Activated CD8-positive, alpha-beta T cell treated with anti-CD3 and anti-CD28 coated beads for 36 hours (primary cell): ENCODE measurements around the gene ABI1. TPM values are rescaled to one million over a fixed set of nuclear protein-coding genes. Genes with fewer than 3 reads are reported as not detected.

ENCODE experiments used
- ATAC-seq: fragments of 200-7000 bp; cut with Tn5 transposase; one replicate; pipeline ENCODE4 v1.10.0; 2021; ENCODE audit warnings: mild to moderate bottlenecking, moderate library complexity
- CTCF ChIA-PET: fragments of 350-600 bp; sonication (Branson Sonifier 250); formaldehyde crosslinking; loops from one replicate; lab custom pipeline; 2021; ENCODE audit warnings: antibody characterized with exemption; lab: Charles Lee
- POLR2A ChIA-PET: fragments of 350-600 bp; sonication (Branson Sonifier 250); formaldehyde crosslinking; loops from one replicate; lab custom pipeline; 2021; ENCODE audit warnings: antibody characterized with exemption; lab: Charles Lee
- DNase-seq: peaks from one replicate; pipeline ENCODE4 v3.0.0-alpha.2; 2020
- H3K27ac Mint-ChIP-seq: one replicate; pipeline ENCODE4 v1.8.0; 2021; ENCODE audit warnings: mild to moderate bottlenecking, mixed read lengths
- H3K27me3 Mint-ChIP-seq: one replicate; pipeline ENCODE4 v1.8.0; 2021; ENCODE audit warnings: mixed read lengths
- H3K36me3 Mint-ChIP-seq: one replicate; pipeline ENCODE4 v1.8.0; 2021; ENCODE audit warnings: low read depth, mixed read lengths
- H3K4me1 Mint-ChIP-seq: one replicate; pipeline ENCODE4 v1.8.0; 2021; ENCODE audit warnings: low read depth, mixed read lengths
- H3K4me3 Mint-ChIP-seq: one replicate; pipeline ENCODE4 v1.8.0; 2021; ENCODE audit warnings: mild to moderate bottlenecking, moderate library complexity, mixed read lengths
- H3K9me3 Mint-ChIP-seq: one replicate; pipeline ENCODE4 v1.8.0; 2021; ENCODE audit warnings: mixed read lengths
- intact Hi-C: fragments of 100-400 bp; cut with micrococcal nuclease; formaldehyde crosslinking; loops from one replicate; pipeline ENCODE4 v1.10.0; 2022
- total RNA-seq, 2 experiments: library from RNA; stranded (reverse); gene quantifications; one replicate each; pipeline ENCODE4 v1.2.3, GENCODE V29; 2021
- TF ChIP-seq, protein P1 (sequence below): fragments of 200-600 bp; IDR thresholded peaks from one replicate; pipeline ENCODE4 v1.8.0; 2022; ENCODE audit warnings: antibody characterized with exemption, mild to moderate bottlenecking

ABI1 gene
- total RNA-seq, 2 experiments from 2014 or later = 32.4 to 37.2 TPM

DNA sequence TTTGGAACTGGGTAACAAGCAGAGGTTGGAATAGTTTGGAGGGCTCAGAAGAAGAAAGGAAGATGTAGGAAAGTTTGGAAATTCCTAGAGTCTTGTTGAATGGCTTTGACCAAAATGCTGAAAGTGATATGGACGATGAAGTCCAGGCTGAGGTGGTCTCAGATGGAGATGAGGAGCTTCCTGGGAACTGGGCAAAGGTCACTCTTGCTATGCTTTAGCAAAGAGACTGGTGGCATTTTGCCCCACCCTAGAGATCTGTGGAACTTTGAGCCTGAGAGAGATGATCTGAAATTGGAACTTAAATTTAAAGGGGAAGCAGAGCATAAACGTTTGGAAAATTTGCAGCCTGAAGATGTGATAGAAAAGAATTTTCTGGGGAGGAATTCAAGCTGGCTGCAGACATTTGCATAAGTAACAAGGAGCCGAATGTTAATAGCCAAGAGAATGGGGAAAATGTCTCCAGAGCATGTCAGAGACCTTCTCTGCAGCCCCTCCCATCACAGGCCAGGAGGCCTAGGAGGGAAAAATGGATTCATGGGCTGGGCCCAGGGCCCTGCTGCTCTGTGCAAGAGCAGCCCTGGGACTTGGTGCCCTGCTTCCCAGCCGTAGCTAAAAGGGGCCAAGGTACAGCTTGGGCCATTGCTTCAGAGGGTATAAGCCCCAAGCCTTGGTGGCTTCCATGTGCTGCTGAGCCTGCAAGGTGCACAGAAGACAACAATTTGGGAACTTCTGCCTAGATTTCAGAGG is 159.7 kb downstream of the ABI1 start:
- Mint-ChIP-seq H3K27me3 (no peaks in the 10 kb centered on the region), H3K9me3 (no peaks in the 10 kb centered on the region), H3K36me3 (peaks cover 49% of the 10 kb centered on the region), H3K27ac (no peak overlapping the region), H3K4me1 (peaks cover 28% of the 10 kb centered on the region), H3K4me3 (no peak overlapping the region)
- POLR2A ChIA-PET = no interaction called here
- CTCF ChIA-PET = no interaction called here
- no peak for DNase-seq
- TF ChIP-seq, protein P1, sequence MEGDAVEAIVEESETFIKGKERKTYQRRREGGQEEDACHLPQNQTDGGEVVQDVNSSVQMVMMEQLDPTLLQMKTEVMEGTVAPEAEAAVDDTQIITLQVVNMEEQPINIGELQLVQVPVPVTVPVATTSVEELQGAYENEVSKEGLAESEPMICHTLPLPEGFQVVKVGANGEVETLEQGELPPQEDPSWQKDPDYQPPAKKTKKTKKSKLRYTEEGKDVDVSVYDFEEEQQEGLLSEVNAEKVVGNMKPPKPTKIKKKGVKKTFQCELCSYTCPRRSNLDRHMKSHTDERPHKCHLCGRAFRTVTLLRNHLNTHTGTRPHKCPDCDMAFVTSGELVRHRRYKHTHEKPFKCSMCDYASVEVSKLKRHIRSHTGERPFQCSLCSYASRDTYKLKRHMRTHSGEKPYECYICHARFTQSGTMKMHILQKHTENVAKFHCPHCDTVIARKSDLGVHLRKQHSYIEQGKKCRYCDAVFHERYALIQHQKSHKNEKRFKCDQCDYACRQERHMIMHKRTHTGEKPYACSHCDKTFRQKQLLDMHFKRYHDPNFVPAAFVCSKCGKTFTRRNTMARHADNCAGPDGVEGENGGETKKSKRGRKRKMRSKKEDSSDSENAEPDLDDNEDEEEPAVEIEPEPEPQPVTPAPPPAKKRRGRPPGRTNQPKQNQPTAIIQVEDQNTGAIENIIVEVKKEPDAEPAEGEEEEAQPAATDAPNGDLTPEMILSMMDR = no peak
- ATAC-seq = no peak
- intact Hi-C loops = no loop called here

DNA sequence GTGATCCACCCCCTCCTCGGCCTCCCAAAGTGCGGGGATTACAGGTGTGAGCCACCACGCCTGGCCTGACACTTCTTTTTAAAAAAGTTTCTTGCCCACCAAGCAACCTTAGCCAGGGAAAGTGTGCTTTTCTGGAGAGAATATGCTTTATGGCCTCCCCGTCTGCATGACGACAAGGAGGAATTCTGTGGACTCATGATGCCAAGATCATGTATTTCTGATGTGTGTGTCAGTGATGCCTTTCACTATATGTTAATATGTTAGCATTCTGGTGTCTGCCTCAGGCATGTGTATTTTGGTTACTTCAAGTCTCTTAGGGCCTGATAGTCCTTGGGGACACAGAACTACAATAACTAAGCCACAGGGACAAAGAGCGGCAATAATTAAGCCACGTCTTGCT is 161.1 kb downstream of the ABI1 start:
- intact Hi-C loops = no loop called here
- TF ChIP-seq, protein P1 = no peak
- DNase-seq (no peak), ATAC-seq (no peak)
- no peaks in the 10 kb centered on the region for H3K9me3 Mint-ChIP-seq
- ChIA-PET POLR2A (interaction anchor here (1.0 kb wide), 1 partner anchor 161 kb away, joined by 3 read pairs; the partner anchor contains the start of gene ABI1), CTCF (interaction anchor here (1.0 kb wide), 1 partner anchor 27 kb away, joined by 3 read pairs; no protein-coding TSS in a partner anchor)
- no peaks in the 10 kb centered on the region for H3K27me3 Mint-ChIP-seq
- H3K36me3 Mint-ChIP-seq = peaks cover 39% of the 10 kb centered on the region
- peak overlapping the region; percentile 100 for H3K4me3 Mint-ChIP-seq
- peaks cover 25% of the 10 kb centered on the region for H3K4me1 Mint-ChIP-seq
- H3K27ac Mint-ChIP-seq = no peak overlapping the region

DNA sequence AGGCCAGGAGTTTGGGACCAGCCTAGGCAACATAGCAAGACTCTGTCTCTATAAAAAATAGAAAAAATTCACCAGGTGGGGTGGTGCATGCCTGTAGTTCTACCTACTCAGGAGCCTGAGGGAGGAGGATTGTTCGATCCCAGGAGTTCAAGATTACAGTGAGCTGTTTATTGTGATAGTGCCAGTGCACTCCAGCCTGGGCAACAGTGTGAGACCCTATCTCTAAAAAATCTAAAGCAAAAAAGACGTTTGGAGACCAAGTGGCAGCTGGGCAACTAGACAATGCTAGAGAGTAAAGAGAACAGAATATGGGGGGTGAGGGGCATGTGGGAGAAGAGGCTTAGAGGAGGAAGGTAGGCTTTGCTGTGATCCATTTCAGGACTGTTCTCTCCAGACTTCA is 161.8 kb downstream of the ABI1 start:
- no peak for ATAC-seq
- peak overlapping the region; percentile 91 for H3K27ac Mint-ChIP-seq
- TF ChIP-seq, protein P1 = no peak
- ChIA-PET CTCF (interaction anchor here (1.0 to 1.8 kb wide), 2 partner anchors 28 to 364 kb away, joined by 3 to 4 read pairs; no protein-coding TSS in a partner anchor), POLR2A (interaction anchor here (1.0 kb wide), 1 partner anchor 162 kb away, joined by 3 read pairs; the partner anchor contains the start of gene ABI1)
- H3K36me3 Mint-ChIP-seq = peaks cover 35% of the 10 kb centered on the region
- no peaks in the 10 kb centered on the region for H3K9me3 Mint-ChIP-seq
- peak overlapping the region; percentile 100 for H3K4me3 Mint-ChIP-seq
- peaks cover 25% of the 10 kb centered on the region for H3K4me1 Mint-ChIP-seq
- no peak for DNase-seq
- intact Hi-C loops = no loop called here
- H3K27me3 Mint-ChIP-seq = no peaks in the 10 kb centered on the region

DNA sequence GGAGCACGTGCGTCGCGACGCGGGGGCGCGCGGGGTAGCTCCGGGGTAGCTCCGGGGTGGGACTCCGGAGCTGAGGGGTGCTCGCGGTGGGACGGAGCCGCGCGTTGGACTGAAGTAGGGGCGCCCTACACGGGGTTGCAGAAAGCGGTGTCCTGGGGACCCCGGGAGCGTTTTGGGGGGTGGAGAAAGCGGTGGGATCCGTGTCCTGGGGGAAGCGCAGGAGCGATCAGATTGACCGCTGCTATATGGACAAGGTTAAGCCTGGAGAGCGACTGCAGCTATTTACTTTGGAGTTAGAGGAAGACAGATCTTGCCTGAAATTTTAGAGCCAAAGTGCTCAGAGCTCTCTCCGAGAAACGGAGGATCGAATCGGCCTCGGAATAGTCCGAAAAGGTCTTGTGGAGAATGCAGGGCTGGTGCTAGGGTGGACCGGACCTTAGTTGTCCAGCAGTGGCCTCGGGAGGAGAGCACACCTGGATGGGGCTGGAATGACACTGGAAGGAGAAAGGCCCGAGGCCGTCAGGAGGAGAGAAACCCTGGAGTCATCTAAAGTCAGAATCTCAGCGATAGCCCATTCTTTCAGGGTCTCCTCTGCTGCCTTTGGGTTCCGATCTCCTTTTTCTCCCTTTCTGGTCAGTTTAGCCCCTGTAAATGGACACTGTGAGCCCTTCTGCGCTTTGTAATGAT is 162.7 kb downstream of the ABI1 start:
- Mint-ChIP-seq H3K27ac (peak overlapping the region; percentile 91), H3K4me3 (peak overlapping the region; percentile 100), H3K4me1 (peaks cover 25% of the 10 kb centered on the region), H3K36me3 (peaks cover 31% of the 10 kb centered on the region), H3K27me3 (no peaks in the 10 kb centered on the region), H3K9me3 (no peaks in the 10 kb centered on the region)
- CTCF ChIA-PET = interaction anchor here (1.0 to 2.2 kb wide), 4 partner anchors 18 to 363 kb away, joined by 3 to 10 read pairs (median 4); no protein-coding TSS in a partner anchor
- POLR2A ChIA-PET = interaction anchor here (1.2 kb wide), 1 partner anchor 18 kb away, joined by 3 read pairs; no protein-coding TSS in a partner anchor
- TF ChIP-seq, protein P1 = no peak
- ATAC-seq (no peak), DNase-seq (no peak)
- intact Hi-C loops = no loop called here
